Endothelial cell of umbilical vein (primary cell): ENCODE data around the gene AUTS2. TPM values are rescaled to one million over a fixed set of nuclear protein-coding genes. Genes with fewer than 3 reads are reported as not detected.

ENCODE experiments used
- BruUV-seq: library from RNA; stranded (reverse); fragments of 400-500 nt; replicated peaks from 2 replicates; lab custom pipeline; 2021; lab: Mats Ljungman, UMichigan
- CTCF ChIA-PET: fragments of 300-600, 350-600 bp; sonication (Branson Sonifier 250); formaldehyde crosslinking; loops from one replicate; lab custom pipeline; 2021; ENCODE audit warnings: antibody characterized with exemption, inconsistent platforms; lab: Charles Lee
- POLR2A ChIA-PET: fragments of 300-600, 350-600 bp; sonication (Branson Sonifier 250); formaldehyde crosslinking; loops from one replicate; lab custom pipeline; 2021; ENCODE audit warnings: antibody characterized with exemption, inconsistent platforms; lab: Charles Lee
- DNase-seq: peaks from one replicate; pipeline ENCODE4 v3.0.0-alpha.2; 2011; ENCODE audit warnings: low read depth, low spot score
- FAIRE-seq: peaks from 2 replicates; lab custom pipeline; 2011; peaks lifted over from hg19 to GRCh38; lab: Jason Lieb, UNC
- H2AFZ ChIP-seq: 2 replicates; pipeline ENCODE4 v1.6.0; 2012; ENCODE audit warnings: low read depth, low read length, control low read depth, inconsistent platforms
- H3K27ac ChIP-seq: 2 replicates; pipeline ENCODE4 v1.5.1; 2011; ENCODE audit warnings: low read depth, mild to moderate bottlenecking, control low read depth, low read length, moderate library complexity; ENCODE audit not compliant: insufficient read depth
- H3K27me3 ChIP-seq, 2 experiments: 2 replicates each; pipeline versions ENCODE4 v1.6.0 to v1.6.1; 2011; ENCODE audit warnings: low read length in 2 of 2, mixed read lengths in 1 of 2; ENCODE audit not compliant: control insufficient read depth in 2 of 2, insufficient read depth in 2 of 2
- H3K36me3 ChIP-seq, 2 experiments: 2 replicates in 1 of 2; 3 replicates in 1 of 2; pipeline ENCODE4 v1.5.1; 2011; ENCODE audit warnings: low read length in 2 of 2, mild to moderate bottlenecking in 1 of 2, moderate library complexity in 1 of 2; ENCODE audit not compliant: control insufficient read depth in 2 of 2, insufficient read depth in 2 of 2; ENCODE audit errors: extremely low read depth in 1 of 2
- H3K4me1 ChIP-seq: 3 replicates; pipeline ENCODE4 v1.5.1; 2011; ENCODE audit warnings: mild to moderate bottlenecking, low read length; ENCODE audit not compliant: control insufficient read depth, insufficient read depth; ENCODE audit errors: extremely low read depth
- H3K4me2 ChIP-seq: 2 replicates; pipeline ENCODE4 v1.6.1; 2011; ENCODE audit warnings: low read length, control low read depth, mixed read lengths; ENCODE audit not compliant: insufficient read depth
- H3K4me3 ChIP-seq, 3 experiments: fragments of 200-600 bp in 1 of 3; sonication (generic), shearing (Covaris generic) in 1 of 3; replicated peaks in 1 of 3; 2 replicates each; pipeline ENCODE4 v1.5.1; 2011 to 2016; ENCODE audit warnings: control low read depth in 3 of 3, low read length in 3 of 3, mild to moderate bottlenecking in 2 of 3, inconsistent platforms in 1 of 3, low read depth in 1 of 3, moderate library complexity in 1 of 3; ENCODE audit not compliant: insufficient read depth in 1 of 3
- H3K79me2 ChIP-seq: 2 replicates; pipeline ENCODE4 v1.6.0; 2012; ENCODE audit warnings: low read length, inconsistent platforms; ENCODE audit not compliant: control insufficient read depth, insufficient read depth
- H3K9ac ChIP-seq: replicated peaks from 2 replicates; pipeline ENCODE3; 2011; ENCODE audit warnings: low read length, control low read depth; ENCODE audit not compliant: insufficient read depth; ENCODE audit errors: extremely low read depth
- H3K9me1 ChIP-seq: replicated peaks from 3 replicates; pipeline ENCODE4 v1.6.0; 2011; ENCODE audit warnings: mild to moderate bottlenecking, low read length; ENCODE audit not compliant: control insufficient read depth, insufficient read depth; ENCODE audit errors: extremely low read depth
- H3K9me3 ChIP-seq: replicated peaks from 2 replicates; pipeline ENCODE4 v1.5.1; 2012; ENCODE audit warnings: low read length, inconsistent platforms; ENCODE audit not compliant: control insufficient read depth, insufficient read depth
- H4K20me1 ChIP-seq: replicated peaks from 2 replicates; pipeline ENCODE3; 2011; ENCODE audit warnings: mild to moderate bottlenecking, low read length; ENCODE audit not compliant: control insufficient read depth, insufficient read depth; ENCODE audit errors: extremely low read depth
- EZH2 ChIP-seq: IDR thresholded peaks from 2 replicates; pipeline ENCODE4 v1.6.1; 2012; ENCODE audit warnings: borderline replicate concordance, low read depth, mild to moderate bottlenecking, moderate library complexity, low read length, inconsistent platforms; ENCODE audit not compliant: severe bottlenecking
- FOS ChIP-seq: IDR thresholded peaks from 2 replicates; pipeline ENCODE4 v1.6.1; 2011; ENCODE audit warnings: mild to moderate bottlenecking, low read length, moderate library complexity, borderline replicate concordance; ENCODE audit not compliant: insufficient read depth
- GATA2 ChIP-seq: IDR thresholded peaks from 2 replicates; pipeline ENCODE4 v1.7.0; 2011; ENCODE audit warnings: low read depth, mild to moderate bottlenecking, moderate library complexity, mixed read lengths, low read length; ENCODE audit not compliant: insufficient read length, insufficient read depth
- JUN ChIP-seq: IDR thresholded peaks from 2 replicates; pipeline ENCODE4 v1.6.1; 2011; ENCODE audit warnings: borderline replicate concordance, low read depth; ENCODE audit not compliant: insufficient read length, insufficient read depth
- MYC ChIP-seq: IDR thresholded peaks from one replicate; pipeline ENCODE4 v1.6.1; 2011; ENCODE audit warnings: mild to moderate bottlenecking, low read depth, low read length
- POLR2A ChIP-seq: IDR thresholded peaks from 2 replicates; pipeline ENCODE4 v1.6.1; 2012; ENCODE audit warnings: low read depth, mild to moderate bottlenecking, control low read depth, low read length
- POLR2AphosphoS5 ChIP-seq: IDR thresholded peaks from 2 replicates; pipeline ENCODE4 v1.6.1; 2012; ENCODE audit warnings: low read depth, mild to moderate bottlenecking, control low read depth, low read length, moderate library complexity; ENCODE audit not compliant: insufficient read depth
- dilution Hi-C: fragments of 300-500 bp; cut with MboI; formaldehyde crosslinking; loops from one replicate; pipeline ENCODE4 v1.15.0; 2019; ENCODE audit warnings: low sequenced_read_pairs; ENCODE audit not compliant: extremely low pct_ligation_motif_present
- intact Hi-C: fragments of 100-400 bp; cut with micrococcal nuclease; formaldehyde crosslinking; loops from one replicate; pipeline ENCODE4 v1.10.0; 2022
- polyA plus RNA-seq, 4 experiments: library from polyadenylated mRNA; depleted of rRNA in 3 of 4; stranded (reverse) in 3 of 4; unstranded in 1 of 4; fragments of >200 nt; gene quantifications; 2 replicates each; pipeline versions ENCODE4 v1.2.1 to v1.2.3, GENCODE V29; 2011 to 2012; ENCODE audit warnings: missing spikeins in 1 of 4
- total RNA-seq: library from RNA; stranded (reverse); gene quantifications from 2 replicates; pipeline ENCODE4 v1.2.3, GENCODE V29; 2021
- TF ChIP-seq, protein P1 (sequence below): IDR thresholded peaks from 2 replicates; pipeline ENCODE4 v1.6.1; 2011; ENCODE audit not compliant: insufficient read depth, insufficient read length
- TF ChIP-seq, protein P2 (sequence below), 2 donors: IDR thresholded peaks; 1 replicate in 1 of 2; 2 replicates in 1 of 2; pipeline ENCODE4 v1.5.1; 2011; ENCODE audit warnings: low read length in 2 of 2, mild to moderate bottlenecking in 2 of 2, moderate library complexity in 2 of 2, control low read depth in 1 of 2, inconsistent platforms in 1 of 2, low read depth in 1 of 2; ENCODE audit not compliant: insufficient read depth in 1 of 2; ENCODE audit errors: extremely low read depth in 1 of 2

The AUTS2 gene
- total and polyA plus RNA-seq, 2 donors (not counting 3 experiments of a cell fraction or from before 2014, with no cell fraction given), result 0.59 to 8.0 TPM

DNA sequence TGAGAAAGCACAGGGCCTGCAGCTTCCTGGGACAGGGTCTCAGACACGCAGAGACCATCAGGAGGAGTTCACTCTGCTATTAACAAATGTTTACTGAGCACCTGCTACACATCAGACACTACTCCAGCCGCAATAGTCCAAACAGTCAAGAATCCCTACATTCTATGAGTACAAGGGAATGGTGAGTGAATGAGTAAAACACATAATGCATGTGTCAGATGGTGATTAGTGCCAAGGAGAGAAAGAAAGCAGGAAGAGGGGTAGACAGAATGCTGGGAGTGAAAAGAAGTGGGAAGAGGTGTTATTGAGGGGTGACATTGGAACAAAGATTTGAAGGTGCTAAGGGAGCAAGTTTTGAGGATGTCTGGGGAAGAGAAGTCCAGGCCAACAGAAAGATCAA lies 899.5 kb downstream of the AUTS2 start:
- Histone ChIP-seq H3K9me1 (no peaks in the 10 kb centered on the region), H3K79me2 (no peaks in the 10 kb centered on the region), H2AFZ (no peak overlapping the region), H3K9ac (no peak overlapping the region), H3K4me1 (no peaks in the 10 kb centered on the region), H3K27me3 (no peaks in the 10 kb centered on the region), H3K4me2 (no peak overlapping the region), H3K4me3 (no peak overlapping the region), H4K20me1 (no peaks in the 10 kb centered on the region), H3K36me3 (no peaks in the 10 kb centered on the region), H3K27ac (no peak overlapping the region), H3K9me3 (peaks cover 10% of the 10 kb centered on the region)
- dilution Hi-C loops, result no loop called here
- CTCF ChIA-PET, result no interaction called here
- intact Hi-C loops, result no loop called here
- POLR2A ChIA-PET, result no interaction called here
- BruUV-seq, result no TSS peak
- FAIRE-seq (no peak), DNase-seq (no peak)
- TF ChIP-seq, protein P1, sequence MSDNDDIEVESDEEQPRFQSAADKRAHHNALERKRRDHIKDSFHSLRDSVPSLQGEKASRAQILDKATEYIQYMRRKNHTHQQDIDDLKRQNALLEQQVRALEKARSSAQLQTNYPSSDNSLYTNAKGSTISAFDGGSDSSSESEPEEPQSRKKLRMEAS, result no peak
- TF ChIP-seq, protein P2, sequence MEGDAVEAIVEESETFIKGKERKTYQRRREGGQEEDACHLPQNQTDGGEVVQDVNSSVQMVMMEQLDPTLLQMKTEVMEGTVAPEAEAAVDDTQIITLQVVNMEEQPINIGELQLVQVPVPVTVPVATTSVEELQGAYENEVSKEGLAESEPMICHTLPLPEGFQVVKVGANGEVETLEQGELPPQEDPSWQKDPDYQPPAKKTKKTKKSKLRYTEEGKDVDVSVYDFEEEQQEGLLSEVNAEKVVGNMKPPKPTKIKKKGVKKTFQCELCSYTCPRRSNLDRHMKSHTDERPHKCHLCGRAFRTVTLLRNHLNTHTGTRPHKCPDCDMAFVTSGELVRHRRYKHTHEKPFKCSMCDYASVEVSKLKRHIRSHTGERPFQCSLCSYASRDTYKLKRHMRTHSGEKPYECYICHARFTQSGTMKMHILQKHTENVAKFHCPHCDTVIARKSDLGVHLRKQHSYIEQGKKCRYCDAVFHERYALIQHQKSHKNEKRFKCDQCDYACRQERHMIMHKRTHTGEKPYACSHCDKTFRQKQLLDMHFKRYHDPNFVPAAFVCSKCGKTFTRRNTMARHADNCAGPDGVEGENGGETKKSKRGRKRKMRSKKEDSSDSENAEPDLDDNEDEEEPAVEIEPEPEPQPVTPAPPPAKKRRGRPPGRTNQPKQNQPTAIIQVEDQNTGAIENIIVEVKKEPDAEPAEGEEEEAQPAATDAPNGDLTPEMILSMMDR (IDR thresholded peaks at IDR 0.05; ENCODE audit: extremely low read depth in 1 of 2, insufficient read depth in 1 of 2, low read depth in 1 of 2, low read length in 2 of 2), result no peak

DNA sequence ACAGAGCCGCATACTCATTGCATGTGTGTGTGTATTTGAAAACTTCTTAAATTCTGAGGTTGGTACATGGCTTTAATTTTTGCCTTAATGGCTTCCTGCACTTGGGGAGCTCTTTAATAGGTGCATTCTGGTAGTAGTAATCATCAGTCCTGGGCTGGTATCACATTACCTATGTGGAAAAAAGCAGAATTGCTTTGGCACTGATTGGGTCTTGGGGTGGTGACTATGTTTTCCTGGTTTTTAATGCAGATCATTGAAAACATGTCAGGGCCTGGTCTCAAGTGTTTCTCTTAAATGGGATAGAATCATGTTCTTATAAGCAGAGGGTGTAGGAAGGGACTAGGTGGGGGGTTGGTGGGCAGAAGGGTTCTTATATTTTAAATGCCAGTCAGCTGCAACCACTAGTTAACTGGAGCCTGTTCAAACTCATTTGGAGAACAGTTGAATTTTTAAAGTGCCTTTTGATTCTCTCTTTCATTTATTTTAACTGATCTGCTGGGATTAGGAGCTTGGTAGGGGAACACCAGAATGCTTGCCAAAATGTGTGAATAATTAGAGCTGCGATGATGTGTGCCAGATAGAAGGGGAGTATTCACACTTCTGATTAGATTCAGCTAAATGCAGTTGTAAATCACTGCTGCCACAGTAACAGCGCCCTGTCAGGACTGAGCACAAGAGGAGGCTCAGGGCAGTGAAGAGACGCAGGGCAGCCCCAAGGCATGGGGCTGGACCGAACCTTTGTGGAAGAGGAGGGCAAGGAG lies 900.1 kb downstream of the AUTS2 start:
- H3K79me2 ChIP-seq, result no peaks in the 10 kb centered on the region
- H3K9me1 ChIP-seq, result no peaks in the 10 kb centered on the region
- H3K36me3 ChIP-seq, result no peaks in the 10 kb centered on the region
- BruUV-seq, result no TSS peak
- no peaks in the 10 kb centered on the region for H3K4me1 ChIP-seq
- no peak for FAIRE-seq
- H4K20me1 ChIP-seq, result no peaks in the 10 kb centered on the region
- no peak for DNase-seq
- TF ChIP-seq POLR2AphosphoS5 (no peak), POLR2A (no peak), JUN (no peak), EZH2 (no peak), MYC (no peak), GATA2 (no peak), FOS (no peak)
- TF ChIP-seq, protein P1, result no peak
- TF ChIP-seq, protein P2 (IDR thresholded peaks at IDR 0.05; ENCODE audit: extremely low read depth in 1 of 2, insufficient read depth in 1 of 2, low read depth in 1 of 2, low read length in 2 of 2), result no peak
- ChIA-PET CTCF (no interaction called here), POLR2A (no interaction called here)
- no peak overlapping the region for H2AFZ ChIP-seq
- no peak overlapping the region for H3K4me3 ChIP-seq
- no peaks in the 10 kb centered on the region for H3K27me3 ChIP-seq
- dilution Hi-C loops, result no loop called here
- H3K27ac ChIP-seq, result no peak overlapping the region
- no peak overlapping the region for H3K9ac ChIP-seq
- no peak overlapping the region for H3K4me2 ChIP-seq
- intact Hi-C loops, result no loop called here
- H3K9me3 ChIP-seq, result peaks cover 10% of the 10 kb centered on the region
